ENCODE results near the gene TMEM19. TPM values are rescaled to one million over a fixed set of nuclear protein-coding genes. Genes with fewer than 3 reads are reported as not detected.

Gene TMEM19
- total and polyA plus RNA-seq, 11 donors = 8.8 to 39.5 (median 28.4) TPM

GRCh38 chr12:71663561-71664410 is 22.1 kb upstream of the TMEM19 start, which contains the start of the genes THAP2 and ZFC3H1:
Gene THAP2 (plus strand): TSS chr12:71664301. CDS start chr12:71664510, 209 bp downstream.
Gene ZFC3H1 (minus strand): TSS chr12:71663848. CDS start chr12:71663610, 238 bp downstream.
- H3K36me3 ChIP-seq = peaks cover 0 to 18% (median 15%) of the 10 kb centered on the region in 9 donors
- DNase-seq (peak; percentile 93 to 97 (median 96)), ATAC-seq (peak; percentile 96 to 98 (median 96))
- peak in 6 of 12 donors; percentile 19 to 60 (median 40) for TF ChIP-seq CTCF (IDR thresholded peaks at IDR 0.05)
- peak; percentile 32 to 81 for TF ChIP-seq POLR2A (IDR thresholded peaks at IDR 0.05)
- intact Hi-C loops (cut with DNase I) = loop anchor here in 6 of 10 donors (1.0 to 10.0 kb wide), 7 partner anchors 23 to 181 kb away; partner anchors contain the start of genes RAB21 (in 5 of the 6) and TMEM19 (in 4 of the 6)
- WGBS, 4 donors = 0 to 1% (median 0%) methylated on average over 57 of the region's 57 CpGs
- H3K27me3 ChIP-seq = no peaks in the 10 kb centered on the region
- H3K27ac ChIP-seq = peak within 1 kb of the TSS; percentile 89 to 98 (median 94)
- peak within 1 kb of the TSS; percentile 70 to 97 (median 88) for H3K4me3 ChIP-seq
- peaks cover 0 to 44% (median 28%) of the 10 kb centered on the region in 12 donors for H3K4me1 ChIP-seq
- no peaks in the 10 kb centered on the region for H3K9me3 ChIP-seq

- intact Hi-C loops (cut with DNase I) = loop anchor here in 5 of 10 donors (2.0 to 10.0 kb wide), 5 partner anchors 22 to 180 kb away; partner anchors contain the start of genes RAB21 (in 3 of the 5) and TMEM19 (in 2 of the 5)
- Histone ChIP-seq H3K9me3 (no peaks in the 10 kb centered on the region), H3K27me3 (no peaks in the 10 kb centered on the region), H3K27ac (peak overlapping the region; percentile 62 to 98 (median 94)), H3K4me3 (peak overlapping the region; percentile 70 to 97 (median 88)), H3K36me3 (peaks cover 0 to 10% (median 7%) of the 10 kb centered on the region in 9 donors), H3K4me1 (peaks cover 0 to 40% (median 28%) of the 10 kb centered on the region in 12 donors)
- DNase-seq = no peak
- ATAC-seq = peak in 2 of 4 donors; percentile 5 to 16
- TF ChIP-seq POLR2A (IDR thresholded peaks at IDR 0.05) = no peak
- TF ChIP-seq CTCF (IDR thresholded peaks at IDR 0.05) = no peak
- 0 to 1% (median 0%) methylated on average over 20 of the region's 20 CpGs for WGBS, 4 donors
These were observed 21.3 kb upstream of the TMEM19 start for GRCh38 chr12:71664411-71665089.

GRCh38 chr12:71665090-71665463 is 20.8 kb upstream of the TMEM19 start:
- H3K27me3 ChIP-seq = no peaks in the 10 kb centered on the region
- 18 to 25% (median 20%) methylated on average over 4 of the region's 4 CpGs for WGBS, 4 donors
- DNase-seq (no peak), ATAC-seq (no peak)
- intact Hi-C loops (cut with DNase I) = loop anchor here in 4 of 10 donors (2.0 to 10.0 kb wide), 4 partner anchors 22 to 180 kb away; partner anchors contain the start of genes RAB21 (in 2 of the 4) and TMEM19 (in 2 of the 4)
- H3K4me3 ChIP-seq = peak overlapping the region in 11 of 12 donors; percentile 70 to 92 (median 88)
- TF ChIP-seq CTCF (IDR thresholded peaks at IDR 0.05) (no peak), POLR2A (IDR thresholded peaks at IDR 0.05) (no peak)
- H3K36me3 ChIP-seq = peaks cover 0 to 5% (median 2%) of the 10 kb centered on the region in 9 donors
- H3K4me1 ChIP-seq = peaks cover 0 to 35% (median 26%) of the 10 kb centered on the region in 12 donors
- no peaks in the 10 kb centered on the region for H3K9me3 ChIP-seq
- H3K27ac ChIP-seq = peak overlapping the region in 11 of 12 donors; percentile 90 to 98 (median 95)
